BJ (cell line): ENCODE results near the gene DHX36. TPM values are rescaled to one million over a fixed set of nuclear protein-coding genes. Genes with fewer than 3 reads are reported as not detected.

Experiments
- CTCF ChIA-PET: fragments of 350-600 bp; formaldehyde crosslinking; extraction: SDS; loops from one replicate; lab custom pipeline; 2021; ENCODE audit warnings: antibody characterized with exemption, inconsistent platforms; lab: Yijun Ruan, JAX
- POLR2A ChIA-PET: fragments of 300-600 bp; sonication (Branson Sonifier 250); formaldehyde crosslinking; extraction: SDS; loops from one replicate; lab custom pipeline; 2021; ENCODE audit warnings: antibody characterized with exemption; lab: Charles Lee
- DNase-seq: peaks from one replicate; pipeline ENCODE4 v3.0.0-alpha.2; 2011; ENCODE audit warnings: low read depth
- H3K27me3 ChIP-seq: 2 replicates; pipeline ENCODE4 v1.6.0; 2011; ENCODE audit warnings: low read length; ENCODE audit not compliant: control insufficient read depth, insufficient read depth
- H3K36me3 ChIP-seq: 2 replicates; pipeline ENCODE4 v1.5.1; 2011; ENCODE audit warnings: low read length; ENCODE audit not compliant: control insufficient read depth, insufficient read depth
- H3K4me3 ChIP-seq: 2 replicates; pipeline ENCODE4 v1.5.1; 2011; ENCODE audit warnings: low read depth, mild to moderate bottlenecking, control low read depth, low read length
- CTCF ChIP-seq: IDR thresholded peaks from 2 replicates; pipeline ENCODE4 v1.5.1; 2011; ENCODE audit warnings: low read depth, mild to moderate bottlenecking, control low read depth, inconsistent platforms, low read length, moderate library complexity; ENCODE audit not compliant: insufficient read depth
- polyA plus RNA-seq: library from polyadenylated mRNA; depleted of rRNA; stranded (reverse); fragments of >200 nt; gene quantifications from 2 replicates; pipeline ENCODE4 v1.2.3, GENCODE V29; 2011

The DHX36 gene
- polyA plus RNA-seq, 1 experiment, result 12.4 TPM

- no peaks in the 10 kb centered on the region for H3K27me3 ChIP-seq
- H3K4me3 ChIP-seq, result no peak overlapping the region
- ChIA-PET CTCF (no interaction called here), POLR2A (no interaction called here)
- no peak for DNase-seq
- H3K36me3 ChIP-seq, result peaks cover 11% of the 10 kb centered on the region
- no peak for TF ChIP-seq CTCF
Observed at GRCh38 chr3:154294016-154294415, 30.3 kb downstream of the DHX36 start.

- no peak for TF ChIP-seq CTCF
- Histone ChIP-seq H3K4me3 (no peak overlapping the region), H3K36me3 (peaks cover 6% of the 10 kb centered on the region), H3K27me3 (no peaks in the 10 kb centered on the region)
- no peak for DNase-seq
- ChIA-PET CTCF (no interaction called here), POLR2A (no interaction called here)
Observed at GRCh38 chr3:154290187-154290586, 34.1 kb downstream of the DHX36 start.

GRCh38 chr3:154285221-154285620 lies 39.1 kb downstream of the DHX36 start:
- peaks cover 3% of the 10 kb centered on the region for H3K36me3 ChIP-seq
- CTCF ChIA-PET, result no interaction called here

GRCh38 chr3:154280161-154280560 lies 44.1 kb downstream of the DHX36 start:
- POLR2A ChIA-PET, result no interaction called here
- no peak for TF ChIP-seq CTCF
- CTCF ChIA-PET, result no interaction called here
- Histone ChIP-seq H3K36me3 (peaks cover 6% of the 10 kb centered on the region), H3K4me3 (no peak overlapping the region), H3K27me3 (no peaks in the 10 kb centered on the region)
- no peak for DNase-seq

More at GRCh38 chr3:154285221-154285620, 39.1 kb downstream of the DHX36 start:
- no peaks in the 10 kb centered on the region for H3K27me3 ChIP-seq
- DNase-seq, result no peak
- POLR2A ChIA-PET, result no interaction called here
- no peak for TF ChIP-seq CTCF
- no peak overlapping the region for H3K4me3 ChIP-seq

- no peak for DNase-seq
- Histone ChIP-seq H3K27me3 (no peaks in the 10 kb centered on the region), H3K36me3 (peaks cover 6% of the 10 kb centered on the region), H3K4me3 (no peak overlapping the region)
- TF ChIP-seq CTCF, result no peak
- ChIA-PET CTCF (no interaction called here), POLR2A (no interaction called here)
Observed at GRCh38 chr3:154275965-154276364, 48.3 kb downstream of the DHX36 start.
